ENCODE data around the gene GATA1. TPM values are rescaled to one million over a fixed set of nuclear protein-coding genes. Genes with fewer than 3 reads are reported as not detected.

The GATA1 gene
- total RNA-seq, 1 donor from 2014 or later, result 0.13 TPM

- ATAC-seq (ENCODE audit: poor library complexity) (no peak), DNase-seq (no peak)
- intact Hi-C loops (cut with DNase I), result no loop called here
These were observed 44.9 kb downstream of the GATA1 start for GRCh38 chrX:48831136-48831908.

GRCh38 chrX:48831909-48832291 lies 45.5 kb downstream of the GATA1 start:
- intact Hi-C loops (cut with DNase I), result no loop called here
- DNase-seq (no peak), ATAC-seq (ENCODE audit: poor library complexity) (no peak)

- DNase-seq (no peak), ATAC-seq (ENCODE audit: poor library complexity) (no peak)
- intact Hi-C loops (cut with DNase I), result no loop called here
These were observed 47.2 kb downstream of the GATA1 start for GRCh38 chrX:48833542-48834138.

- no peak for DNase-seq
- intact Hi-C loops (cut with DNase I), result no loop called here
- ATAC-seq (ENCODE audit: poor library complexity), result no peak
These were observed 48.0 kb downstream of the GATA1 start for GRCh38 chrX:48834383-48834709.

- ATAC-seq (ENCODE audit: poor library complexity) (no peak), DNase-seq (no peak)
- intact Hi-C loops (cut with DNase I), result no loop called here
These were observed 49.3 kb downstream of the GATA1 start, which contains the start of gene PCSK1N for GRCh38 chrX:48835524-48836329. Gene PCSK1N (minus strand): TSS chrX:48835610. CDS start chrX:48835532, 78 bp downstream.

GRCh38 chrX:48839686-48840085 lies 53.3 kb downstream of the GATA1 start:
- no peak for DNase-seq
- intact Hi-C loops (cut with DNase I), result no loop called here
- ATAC-seq (ENCODE audit: poor library complexity), result no peak

Other genes starting within 250 kb of the GATA1 start
- 13.9 TPM for gene TBC1D25, start 246.9 kb upstream of the GATA1 start, total RNA-seq
- 103 TPM for gene RBM3, start 212.1 kb upstream of the GATA1 start, total RNA-seq
- 173 TPM for gene WDR13, start 189.1 kb upstream of the GATA1 start, total RNA-seq
- gene WAS, start 102.8 kb upstream of the GATA1 start, total RNA-seq, result 4.0 TPM
- 2.3 TPM for gene SUV39H1, start 89.9 kb upstream of the GATA1 start, total RNA-seq
- not detected for gene GLOD5, start 24.8 kb upstream of the GATA1 start, total RNA-seq
- 35.3 TPM for gene HDAC6, start 15.5 kb downstream of the GATA1 start, total RNA-seq
- gene ERAS, start 39.9 kb downstream of the GATA1 start, total RNA-seq, result not detected
- gene PCSK1N, start 49.0 kb downstream of the GATA1 start, total RNA-seq, result 0.30 TPM
- 79.7 TPM for gene TIMM17B, start 111.2 kb downstream of the GATA1 start, total RNA-seq
- 56.2 TPM for gene PQBP1, start 111.3 kb downstream of the GATA1 start, total RNA-seq
- gene SLC35A2, start 125.1 kb downstream of the GATA1 start, total RNA-seq, result 12.9 TPM
- gene PIM2, start 132.4 kb downstream of the GATA1 start, total RNA-seq, result 3.0 TPM
- gene OTUD5, start 171.0 kb downstream of the GATA1 start, total RNA-seq, result 16.7 TPM
- gene KCND1, start 185.3 kb downstream of the GATA1 start, total RNA-seq, result 0.38 TPM
- gene GRIPAP1, start 215.7 kb downstream of the GATA1 start, total RNA-seq, result 17.7 TPM

Measured in Right ventricle myocardium superior (tissue), 1 donor.